ENCODE results near the gene PDE11A.
"Not testable (repeated sequence)": the region's sequence is repeated elsewhere in the genome, so short reads cannot be mapped to it uniquely, and the experiment has no call there.

PDE11A gene

GRCh38 chr2:177799531-177799930, 273.0 kb downstream of the PDE11A start:
- Histone ChIP-seq H3K9ac (ENCODE audit: low read length) (no peak overlapping the region), H2AFZ (ENCODE audit: low read depth, low read length) (no peak overlapping the region), H3K4me1 (ENCODE audit: low read length) (no peaks in the 10 kb centered on the region), H3K27ac (ENCODE audit: low read length) (no peak overlapping the region), H3K9me3 (ENCODE audit: insufficient read depth, low read length) (no peaks in the 10 kb centered on the region), H3K4me3 (ENCODE audit: low read length) (no peak overlapping the region), H3K79me2 (ENCODE audit: low read length) (no peaks in the 10 kb centered on the region), H3K36me3 (replicated peaks; ENCODE audit: low read depth, low read length) (no peaks in the 10 kb centered on the region), H3K4me2 (ENCODE audit: low read length) (no peak overlapping the region), H3K27me3 (ENCODE audit: low read depth, low read length) (peaks cover 4% of the 10 kb centered on the region), H4K20me1 (ENCODE audit: insufficient read depth, low read length) (no peaks in the 10 kb centered on the region)
- TF ChIP-seq EZH2phosphoT487 (IDR thresholded peaks at IDR 0.05; ENCODE audit: low read depth), result no peak
- TF ChIP-seq, protein P1, sequence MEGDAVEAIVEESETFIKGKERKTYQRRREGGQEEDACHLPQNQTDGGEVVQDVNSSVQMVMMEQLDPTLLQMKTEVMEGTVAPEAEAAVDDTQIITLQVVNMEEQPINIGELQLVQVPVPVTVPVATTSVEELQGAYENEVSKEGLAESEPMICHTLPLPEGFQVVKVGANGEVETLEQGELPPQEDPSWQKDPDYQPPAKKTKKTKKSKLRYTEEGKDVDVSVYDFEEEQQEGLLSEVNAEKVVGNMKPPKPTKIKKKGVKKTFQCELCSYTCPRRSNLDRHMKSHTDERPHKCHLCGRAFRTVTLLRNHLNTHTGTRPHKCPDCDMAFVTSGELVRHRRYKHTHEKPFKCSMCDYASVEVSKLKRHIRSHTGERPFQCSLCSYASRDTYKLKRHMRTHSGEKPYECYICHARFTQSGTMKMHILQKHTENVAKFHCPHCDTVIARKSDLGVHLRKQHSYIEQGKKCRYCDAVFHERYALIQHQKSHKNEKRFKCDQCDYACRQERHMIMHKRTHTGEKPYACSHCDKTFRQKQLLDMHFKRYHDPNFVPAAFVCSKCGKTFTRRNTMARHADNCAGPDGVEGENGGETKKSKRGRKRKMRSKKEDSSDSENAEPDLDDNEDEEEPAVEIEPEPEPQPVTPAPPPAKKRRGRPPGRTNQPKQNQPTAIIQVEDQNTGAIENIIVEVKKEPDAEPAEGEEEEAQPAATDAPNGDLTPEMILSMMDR (IDR thresholded peaks at IDR 0.05; ENCODE audit: low read depth, low read length), result peak; percentile 69

DNA sequence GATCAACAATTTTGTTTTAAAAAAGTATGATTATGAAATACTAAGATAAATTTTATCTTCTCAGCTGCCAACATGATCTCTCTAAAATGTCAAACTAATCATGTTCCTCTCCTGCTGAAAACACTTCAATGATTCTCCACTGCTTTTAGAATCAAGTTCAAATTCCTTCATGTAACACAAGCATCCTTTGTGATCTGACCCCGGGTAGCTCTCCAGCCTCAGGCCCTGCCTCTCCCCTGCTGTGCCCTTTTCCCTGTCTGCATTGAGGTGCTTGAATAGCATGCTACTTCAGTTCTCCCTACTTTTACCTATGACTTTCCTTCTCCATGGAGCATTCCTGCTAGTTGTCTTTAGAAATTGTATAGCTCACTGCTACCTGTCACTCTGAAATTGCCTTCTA, 274.8 kb downstream of the PDE11A start:
- H3K4me1 ChIP-seq (ENCODE audit: low read length), result no peaks in the 10 kb centered on the region
- no peak overlapping the region for H3K4me3 ChIP-seq (ENCODE audit: low read length)
- H3K27ac ChIP-seq (ENCODE audit: low read length), result no peak overlapping the region
- H3K36me3 ChIP-seq (replicated peaks; ENCODE audit: low read depth, low read length), result no peaks in the 10 kb centered on the region
- no peaks in the 10 kb centered on the region for H3K9me3 ChIP-seq (ENCODE audit: insufficient read depth, low read length)
- H2AFZ ChIP-seq (ENCODE audit: low read depth, low read length), result no peak overlapping the region
- H3K79me2 ChIP-seq (ENCODE audit: low read length), result no peaks in the 10 kb centered on the region
- peaks cover 4% of the 10 kb centered on the region for H3K27me3 ChIP-seq (ENCODE audit: low read depth, low read length)
- TF ChIP-seq, protein P1 (IDR thresholded peaks at IDR 0.05; ENCODE audit: low read depth, low read length), result no peak
- TF ChIP-seq EZH2phosphoT487 (IDR thresholded peaks at IDR 0.05; ENCODE audit: low read depth), result no peak
- H3K9ac ChIP-seq (ENCODE audit: low read length), result no peak overlapping the region
- H3K4me2 ChIP-seq (ENCODE audit: low read length), result no peak overlapping the region
- H4K20me1 ChIP-seq (ENCODE audit: insufficient read depth, low read length), result no peaks in the 10 kb centered on the region

- Histone ChIP-seq H3K36me3 (replicated peaks; ENCODE audit: low read depth, low read length) (no peaks in the 10 kb centered on the region), H4K20me1 (ENCODE audit: insufficient read depth, low read length) (no peaks in the 10 kb centered on the region), H3K4me3 (ENCODE audit: low read length) (no peak overlapping the region), H3K27me3 (ENCODE audit: low read depth, low read length) (peaks cover 4% of the 10 kb centered on the region), H3K4me2 (ENCODE audit: low read length) (no peak overlapping the region), H2AFZ (ENCODE audit: low read depth, low read length) (no peak overlapping the region), H3K79me2 (ENCODE audit: low read length) (no peaks in the 10 kb centered on the region), H3K9ac (ENCODE audit: low read length) (no peak overlapping the region), H3K4me1 (ENCODE audit: low read length) (no peaks in the 10 kb centered on the region), H3K9me3 (ENCODE audit: insufficient read depth, low read length) (no peaks in the 10 kb centered on the region), H3K27ac (ENCODE audit: low read length) (no peak overlapping the region)
- TF ChIP-seq, protein P1 (IDR thresholded peaks at IDR 0.05; ENCODE audit: low read depth, low read length), result no peak
- no peak for TF ChIP-seq EZH2phosphoT487 (IDR thresholded peaks at IDR 0.05; ENCODE audit: low read depth)
Measured at GRCh38 chr2:177796654-177797415, 275.7 kb downstream of the PDE11A start.

DNA sequence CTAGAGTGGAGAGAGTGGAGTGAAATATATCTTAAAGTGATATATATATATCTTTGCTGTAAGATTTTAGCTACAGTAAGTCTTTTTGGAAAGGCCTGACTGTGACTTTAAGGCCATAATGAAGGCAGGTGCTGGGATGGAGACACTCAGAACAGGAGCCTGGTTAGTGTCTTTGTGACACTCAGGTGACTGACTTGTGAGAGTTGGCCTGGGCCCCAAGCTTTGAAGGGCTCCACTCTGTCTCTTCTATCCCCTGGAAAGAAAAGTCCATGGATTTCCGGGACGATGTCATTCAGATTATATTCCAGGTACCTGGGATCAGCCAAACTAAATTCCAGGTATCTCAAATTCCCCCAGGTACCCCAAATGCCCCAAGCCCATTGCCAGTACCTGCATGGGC, 276.6 kb downstream of the PDE11A start:
- H3K36me3 ChIP-seq (replicated peaks; ENCODE audit: low read depth, low read length), result no peaks in the 10 kb centered on the region
- no peaks in the 10 kb centered on the region for H3K79me2 ChIP-seq (ENCODE audit: low read length)
- TF ChIP-seq, protein P1 (IDR thresholded peaks at IDR 0.05; ENCODE audit: low read depth, low read length), result no peak

DNA sequence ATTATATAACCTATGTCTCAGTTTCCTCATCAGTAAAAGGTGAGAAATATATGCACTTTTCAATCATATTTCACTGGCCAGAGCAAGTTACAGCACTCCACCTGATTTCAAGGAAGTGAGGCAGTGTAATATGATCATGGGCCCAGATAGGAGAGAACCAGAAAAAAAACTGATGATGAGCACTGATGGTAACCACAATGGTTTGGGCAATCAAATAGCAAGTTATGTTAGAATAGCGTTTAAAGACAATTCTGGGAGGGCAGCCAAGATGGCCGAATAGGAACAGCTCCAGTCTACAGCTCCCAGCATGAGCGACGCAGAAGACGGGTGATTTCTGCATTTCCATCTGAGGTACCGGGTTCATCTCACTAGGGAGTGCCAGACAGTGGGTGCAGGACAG, 287.4 kb downstream of the PDE11A start:
- not testable (repeated sequence) for H3K27me3 ChIP-seq (ENCODE audit: low read depth, low read length); H3K27ac ChIP-seq (ENCODE audit: low read length); H2AFZ ChIP-seq (ENCODE audit: low read depth, low read length); H3K9ac ChIP-seq (ENCODE audit: low read length); H3K9me3 ChIP-seq (ENCODE audit: insufficient read depth, low read length); H3K4me2 ChIP-seq (ENCODE audit: low read length); H3K36me3 ChIP-seq (replicated peaks; ENCODE audit: low read depth, low read length); H3K4me3 ChIP-seq (ENCODE audit: low read length); H3K4me1 ChIP-seq (ENCODE audit: low read length); H3K79me2 ChIP-seq (ENCODE audit: low read length); H4K20me1 ChIP-seq (ENCODE audit: insufficient read depth, low read length)

More for the DNA sequence above, 276.6 kb downstream of the PDE11A start:
- Histone ChIP-seq H3K27ac (ENCODE audit: low read length) (no peak overlapping the region), H3K4me1 (ENCODE audit: low read length) (no peaks in the 10 kb centered on the region), H3K9ac (ENCODE audit: low read length) (no peak overlapping the region), H3K4me2 (ENCODE audit: low read length) (no peak overlapping the region), H4K20me1 (ENCODE audit: insufficient read depth, low read length) (no peaks in the 10 kb centered on the region), H3K4me3 (ENCODE audit: low read length) (no peak overlapping the region), H3K9me3 (ENCODE audit: insufficient read depth, low read length) (no peaks in the 10 kb centered on the region), H2AFZ (ENCODE audit: low read depth, low read length) (no peak overlapping the region), H3K27me3 (ENCODE audit: low read depth, low read length) (peaks cover 4% of the 10 kb centered on the region)
